C4-2B (cell line): ENCODE results near the gene HMGCR.

Experiments used
- H3K27ac ChIP-seq: fragments of 450-650 bp; 2 replicates; pipeline ENCODE4 v1.5.1; 2017
- CTCF ChIP-seq: fragments of 450-650 bp; conservative IDR thresholded peaks from 2 replicates; pipeline ENCODE4 v1.5.1; 2017; ENCODE audit warnings: mild to moderate bottlenecking
- ZFX ChIP-seq: fragments of 450-650 bp; IDR thresholded peaks from 2 replicates; pipeline ENCODE4 v1.6.1; 2017

The HMGCR gene

GRCh38 chr5:75387806-75388205, 50.8 kb downstream of the HMGCR start:
- H3K27ac ChIP-seq = no peak overlapping the region
- TF ChIP-seq ZFX (no peak), CTCF (no peak)

DNA sequence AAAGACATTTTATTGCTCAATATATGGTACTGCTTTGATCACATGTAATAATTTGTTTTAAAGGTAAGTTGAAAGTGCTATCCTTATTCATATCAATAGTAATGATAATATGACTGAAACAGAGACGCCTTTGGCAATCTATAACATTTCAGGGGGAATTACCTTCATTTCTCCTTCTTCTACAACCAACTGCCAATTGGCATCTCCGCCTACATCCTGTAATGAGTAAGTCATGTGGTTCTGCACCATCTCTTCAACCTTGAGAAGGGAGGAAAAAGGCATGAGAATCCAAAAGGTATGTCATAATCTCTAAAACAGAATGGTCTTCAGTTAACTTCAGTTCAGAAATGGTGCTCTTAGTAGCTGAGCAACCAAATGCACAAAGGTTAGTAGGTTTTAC, 52.4 kb downstream of the HMGCR start:
- no peak overlapping the region for H3K27ac ChIP-seq
- TF ChIP-seq ZFX (no peak), CTCF (no peak)

GRCh38 chr5:75395277-75395676, 58.3 kb downstream of the HMGCR start:
- no peak for TF ChIP-seq ZFX
- H3K27ac ChIP-seq = no peak overlapping the region

- H3K27ac ChIP-seq = no peak overlapping the region
- TF ChIP-seq ZFX = no peak
- TF ChIP-seq CTCF = no peak
These were observed 68.3 kb downstream of the HMGCR start for GRCh38 chr5:75405296-75405695.
